Lung (tissue), 12 donors: ENCODE data around the gene GRB14. TPM values are rescaled to one million over a fixed set of nuclear protein-coding genes. Genes with fewer than 3 reads are reported as not detected.
A peak's percentile ranks its signal among the peaks of the same experiment; 100 is the strongest.
"Not testable (repeated sequence)": the region's sequence is repeated elsewhere in the genome, so short reads cannot be mapped to it uniquely, and the experiment has no call there.

Experiments
- ATAC-seq: fragments of 200-7000 bp; cut with Tn5 transposase; one replicate; pipeline ENCODE4 v1.9.1; 2020; ENCODE audit warnings: moderate number of reproducible peaks; ENCODE audit not compliant: insufficient read depth, low FRiP score
- DNase-seq, 3 donors: peaks; one replicate each; pipeline ENCODE4 v3.0.0-alpha.2; 2013 to 2017
- H3K27ac ChIP-seq, 2 donors: one replicate each; pipeline ENCODE4 v1.5.1; 2013; ENCODE audit warnings: mild to moderate bottlenecking in 2 of 2, moderate library complexity in 2 of 2, control low read depth in 1 of 2, inconsistent platforms in 1 of 2, low read depth in 1 of 2, low read length in 1 of 2
- H3K27me3 ChIP-seq, 3 donors: one replicate each; pipeline ENCODE4 v1.5.1; 2013; ENCODE audit warnings: low read length in 2 of 3; ENCODE audit not compliant: control insufficient read depth in 3 of 3, insufficient read depth in 3 of 3
- H3K36me3 ChIP-seq, 4 donors: one replicate each; pipeline ENCODE4 v1.5.1; 2013; ENCODE audit warnings: low read length in 4 of 4, mild to moderate bottlenecking in 1 of 4, moderate library complexity in 1 of 4; ENCODE audit not compliant: control insufficient read depth in 4 of 4, insufficient read depth in 4 of 4
- H3K4me1 ChIP-seq, 5 donors: one replicate each; pipeline ENCODE4 v1.5.1; 2013; ENCODE audit warnings: low read length in 5 of 5, mild to moderate bottlenecking in 2 of 5, moderate library complexity in 1 of 5; ENCODE audit not compliant: control insufficient read depth in 5 of 5, insufficient read depth in 5 of 5
- H3K4me3 ChIP-seq: one replicate; pipeline ENCODE4 v1.5.1; 2013; ENCODE audit warnings: mild to moderate bottlenecking, control low read depth, moderate library complexity
- H3K9ac ChIP-seq, 2 donors: one replicate each; pipeline ENCODE4 v1.5.1; 2013; ENCODE audit warnings: low read length in 2 of 2, control low read depth in 1 of 2; ENCODE audit not compliant: insufficient read depth in 1 of 2
- H3K9me3 ChIP-seq, 4 donors: one replicate each; pipeline ENCODE4 v1.5.1; 2013; ENCODE audit warnings: low read length in 3 of 4, mild to moderate bottlenecking in 1 of 4, moderate library complexity in 1 of 4; ENCODE audit not compliant: control insufficient read depth in 4 of 4, insufficient read depth in 3 of 4
- CTCF ChIP-seq: IDR thresholded peaks from 2 replicates; pipeline ENCODE4 v1.5.1; 2012; ENCODE audit warnings: mild to moderate bottlenecking; ENCODE audit errors: control extremely low read depth, extremely low read depth
- WGBS, 2 donors: extraction: QIAGEN DNeasy Blood & Tissue Kit; methylation state at CpG; one replicate each; pipeline ENCODE4 v1.1.7; 2013; 5-methylcytosine and 5-hydroxymethylcytosine counted together
- polyA plus RNA-seq, 2 donors: library from polyadenylated mRNA; stranded (reverse); fragments of 200-250 nt; gene quantifications; one replicate each; pipeline ENCODE4 v1.2.1, GENCODE V29; 2013
- total RNA-seq, 2 donors: library from RNA; depleted of rRNA in 1 of 2; stranded (reverse); fragments of >200 nt in 1 of 2; gene quantifications; one replicate each; pipeline ENCODE4 v1.2.1, GENCODE V29; 2014 to 2021
- donor health status: control.
- donor health status: control.
- donor health status: Bipolar disorder and iron deficiency.
- donor health status: healthy.
- donor health status: DM: yes; HTN: yes; CAD: no.

The GRB14 gene
- total and polyA plus RNA-seq, 4 donors: 1.1 to 20.2 (median 5.2) TPM

GRCh38 chr2:164554487-164554886, 66.8 kb downstream of the GRB14 start:
- peak in 1 of 3 donors; percentile 28 for DNase-seq
- H3K4me3 ChIP-seq: no peak overlapping the region
- no peaks in the 10 kb centered on the region for H3K9me3 ChIP-seq
- H3K4me1 ChIP-seq: peaks cover 0 to 3% (median 0%) of the 10 kb centered on the region in 5 donors
- no peak overlapping the region for H3K9ac ChIP-seq
- ATAC-seq: no peak
- no peaks in the 10 kb centered on the region for H3K27me3 ChIP-seq
- 52 to 62% methylated on average over 2 of the region's 2 CpGs for WGBS, 2 donors
- no peaks in the 10 kb centered on the region for H3K36me3 ChIP-seq
- no peak overlapping the region for H3K27ac ChIP-seq
- no peak for TF ChIP-seq CTCF

GRCh38 chr2:164551519-164551918, 69.8 kb downstream of the GRB14 start:
- H3K36me3 ChIP-seq: no peaks in the 10 kb centered on the region
- ATAC-seq (no peak), DNase-seq (no peak)
- TF ChIP-seq CTCF: no peak
- no peaks in the 10 kb centered on the region for H3K27me3 ChIP-seq
- H3K4me3 ChIP-seq: no peak overlapping the region
- 87 to 93% methylated on average over 4 of the region's 4 CpGs for WGBS, 2 donors
- H3K9me3 ChIP-seq: peaks cover 0 to 4% (median 0%) of the 10 kb centered on the region in 4 donors
- peaks cover 0 to 3% (median 0%) of the 10 kb centered on the region in 5 donors for H3K4me1 ChIP-seq
- no peak overlapping the region for H3K9ac ChIP-seq
- no peak overlapping the region for H3K27ac ChIP-seq

- not testable (repeated sequence) for H3K36me3 ChIP-seq, H3K4me3 ChIP-seq, H3K4me1 ChIP-seq, H3K9ac ChIP-seq, ATAC-seq, DNase-seq, H3K27ac ChIP-seq, H3K9me3 ChIP-seq, H3K27me3 ChIP-seq
- whole genome bisulfite sequencing, 2 donors: 94 to 100% methylated on average over 3 of the region's 3 CpGs
Observed at GRCh38 chr2:164549705-164550104, 71.6 kb downstream of the GRB14 start.

- Histone ChIP-seq H3K27ac (no peak overlapping the region), H3K27me3 (no peaks in the 10 kb centered on the region), H3K36me3 (no peaks in the 10 kb centered on the region), H3K9ac (no peak overlapping the region), H3K9me3 (peaks cover 0 to 4% (median 0%) of the 10 kb centered on the region in 4 donors), H3K4me1 (no peaks in the 10 kb centered on the region), H3K4me3 (no peak overlapping the region)
- ATAC-seq (no peak), DNase-seq (no peak)
- no peak for TF ChIP-seq CTCF
- 66% methylated on average over 5 of the region's 5 CpGs for WGBS, 2 donors
Observed at GRCh38 chr2:164545484-164545883, 75.8 kb downstream of the GRB14 start.
